ENCODE results near the gene EVL.
"Not testable (repeated sequence)": the region's sequence is repeated elsewhere in the genome, so short reads cannot be mapped to it uniquely, and the experiment has no call there.

EVL gene

DNA sequence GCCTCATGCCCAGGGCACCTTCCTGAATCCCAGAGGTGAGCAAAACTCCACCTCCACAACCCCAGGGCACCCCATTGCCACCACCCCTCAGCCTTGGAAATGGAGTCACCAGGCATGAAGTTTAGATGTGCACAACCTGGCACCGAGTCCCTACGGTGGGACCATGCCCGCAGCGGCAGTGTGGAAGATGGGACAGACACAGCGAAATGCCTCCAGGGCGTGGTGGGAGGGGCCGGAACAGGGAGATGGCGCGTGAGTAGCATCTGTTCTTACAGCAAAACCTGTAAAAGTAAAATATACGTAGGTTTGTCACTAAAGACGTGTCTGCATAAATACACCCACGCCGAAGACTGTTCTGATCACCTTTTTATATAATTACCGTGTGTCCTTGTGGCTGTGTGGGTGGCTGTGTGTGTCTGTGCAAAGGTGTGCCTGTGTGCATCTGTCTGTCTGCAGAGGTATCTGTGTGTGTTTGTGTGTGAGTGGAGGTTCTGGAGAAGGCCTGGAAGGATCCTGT is 111.6 kb downstream of the EVL start:
- no peak for DNase-seq

DNA sequence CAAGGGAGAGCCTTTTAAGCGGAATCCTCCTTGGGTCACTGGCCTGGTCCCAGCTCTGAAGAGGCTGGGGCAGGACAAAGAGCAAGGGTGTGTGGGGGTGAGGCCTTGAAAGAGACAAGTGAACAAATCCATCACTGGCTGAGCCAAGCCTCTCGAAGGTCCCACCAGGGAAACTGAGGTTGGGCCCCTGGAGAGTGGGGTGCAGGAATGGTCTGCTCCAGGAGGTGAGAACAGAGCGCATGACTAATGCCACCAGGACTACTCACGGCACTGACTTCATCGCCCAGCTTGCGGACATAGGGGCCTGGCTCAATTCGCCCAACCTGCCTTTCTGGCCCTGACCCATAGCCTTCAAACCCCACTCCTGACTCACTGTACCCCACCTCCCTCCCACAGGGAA is 113.5 kb downstream of the EVL start:
- DNase-seq: no peak

- DNase-seq: not testable (repeated sequence)
Measured at GRCh38 chr14:100180671-100181070, 115.4 kb downstream of the EVL start.

GRCh38 chr14:100181876-100182551 is 116.8 kb downstream of the EVL start:
- DNase-seq: not testable (repeated sequence)

DNA sequence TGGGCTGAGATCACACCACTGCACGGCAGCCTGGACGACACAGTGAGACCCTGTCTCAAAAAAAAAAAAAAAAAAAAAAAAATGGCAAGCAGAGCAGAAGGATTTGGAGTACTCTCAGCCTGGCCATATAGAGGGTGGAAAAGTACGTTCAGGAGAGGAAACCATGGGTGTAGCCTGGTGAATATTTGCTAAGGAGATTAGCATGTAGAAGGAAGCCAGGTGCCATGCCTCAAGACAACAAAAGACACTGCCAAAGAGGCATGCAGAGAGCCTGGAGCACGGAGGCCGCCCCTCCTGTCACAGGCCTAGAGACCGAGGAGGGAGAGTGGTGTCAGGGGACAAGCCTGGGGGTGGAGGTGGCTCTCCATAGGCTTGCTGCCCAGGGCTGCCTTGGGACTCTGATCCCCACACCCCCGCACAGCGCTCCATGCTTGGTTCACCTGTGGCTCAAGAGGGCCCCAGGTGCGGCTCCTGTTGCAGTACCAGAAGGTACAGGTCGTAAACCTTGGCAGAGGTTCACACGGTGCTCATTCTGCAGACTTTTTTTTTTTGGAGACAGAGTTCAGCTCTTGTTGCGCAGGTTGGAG is 122.1 kb downstream of the EVL start:
- DNase-seq: no peak

- no peak for DNase-seq
Measured at GRCh38 chr14:100188392-100189030, 123.3 kb downstream of the EVL start.

DNA sequence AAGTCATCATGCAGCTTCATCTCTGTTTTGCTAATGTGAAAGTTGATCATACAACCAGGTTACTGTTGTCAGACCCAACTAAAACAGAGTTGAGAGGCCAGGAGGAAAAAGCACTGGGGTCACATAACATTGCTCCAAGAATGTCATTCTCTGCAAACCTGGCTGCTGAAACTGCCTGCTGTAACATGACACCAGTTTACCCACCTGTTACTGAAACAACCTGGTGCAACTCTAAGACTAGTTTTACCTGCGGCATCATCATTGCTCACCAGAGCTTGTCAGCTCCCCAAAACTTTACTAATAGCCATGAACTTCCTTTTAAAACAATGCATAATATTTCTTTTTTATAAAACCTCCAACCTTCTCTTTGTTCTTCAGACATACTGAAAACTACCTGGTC is 124.9 kb downstream of the EVL start:
- no peak for DNase-seq

DNA sequence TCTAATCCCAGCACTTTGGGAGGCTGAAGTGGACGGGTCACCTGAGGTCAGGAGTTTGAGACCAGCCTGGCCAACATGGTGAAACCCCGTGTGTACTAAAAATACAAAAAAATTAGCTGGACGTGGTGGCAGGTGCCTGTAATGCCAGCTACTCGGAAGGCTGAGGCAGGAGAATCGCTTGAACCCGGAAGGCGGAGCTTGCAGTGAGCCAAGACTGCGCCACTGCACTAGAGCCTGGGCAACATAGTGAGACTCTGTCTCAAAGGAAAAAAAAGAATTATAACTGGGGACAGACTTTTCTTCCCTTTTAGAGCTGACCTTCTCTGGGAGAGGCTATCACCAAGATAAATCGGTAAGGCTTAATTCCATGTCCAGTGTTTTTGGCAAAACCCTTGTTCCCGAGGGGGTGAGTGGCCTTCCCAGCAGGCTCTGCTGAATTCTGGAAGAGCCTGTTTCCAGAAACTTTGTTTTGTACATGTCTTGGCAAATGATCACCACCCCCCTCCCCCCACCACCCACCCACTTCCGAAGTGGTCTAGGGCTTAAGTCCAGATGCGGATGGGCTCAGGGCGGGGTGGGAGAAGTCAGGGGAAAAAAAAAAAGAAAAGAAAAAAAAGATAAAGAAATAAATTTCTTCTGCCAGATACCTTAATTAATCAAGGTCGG is 126.5 kb downstream of the EVL start:
- no peak for DNase-seq

DNA sequence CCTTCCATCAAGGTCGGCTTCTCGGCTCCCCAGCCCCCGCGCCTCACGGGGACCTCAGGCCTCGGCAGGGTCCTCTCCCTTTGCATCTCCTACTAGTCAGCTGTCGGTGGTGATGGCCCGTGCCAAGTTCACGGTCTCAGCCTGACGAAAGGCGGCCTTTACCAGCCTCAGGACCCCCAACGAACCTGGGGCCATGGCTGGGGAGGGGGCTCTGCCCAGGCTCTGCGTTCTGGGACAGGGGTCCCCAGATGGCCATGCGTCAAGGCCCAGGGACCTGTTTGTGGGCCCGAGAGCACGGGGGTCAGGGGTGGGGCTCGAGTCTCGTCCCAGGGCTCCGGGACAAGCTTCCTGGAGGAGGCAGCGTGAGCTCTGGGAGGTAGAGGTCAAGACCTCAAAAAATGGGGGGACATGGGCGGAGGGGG is 127.0 kb downstream of the EVL start:
- DNase-seq: peak; percentile 3

DNA sequence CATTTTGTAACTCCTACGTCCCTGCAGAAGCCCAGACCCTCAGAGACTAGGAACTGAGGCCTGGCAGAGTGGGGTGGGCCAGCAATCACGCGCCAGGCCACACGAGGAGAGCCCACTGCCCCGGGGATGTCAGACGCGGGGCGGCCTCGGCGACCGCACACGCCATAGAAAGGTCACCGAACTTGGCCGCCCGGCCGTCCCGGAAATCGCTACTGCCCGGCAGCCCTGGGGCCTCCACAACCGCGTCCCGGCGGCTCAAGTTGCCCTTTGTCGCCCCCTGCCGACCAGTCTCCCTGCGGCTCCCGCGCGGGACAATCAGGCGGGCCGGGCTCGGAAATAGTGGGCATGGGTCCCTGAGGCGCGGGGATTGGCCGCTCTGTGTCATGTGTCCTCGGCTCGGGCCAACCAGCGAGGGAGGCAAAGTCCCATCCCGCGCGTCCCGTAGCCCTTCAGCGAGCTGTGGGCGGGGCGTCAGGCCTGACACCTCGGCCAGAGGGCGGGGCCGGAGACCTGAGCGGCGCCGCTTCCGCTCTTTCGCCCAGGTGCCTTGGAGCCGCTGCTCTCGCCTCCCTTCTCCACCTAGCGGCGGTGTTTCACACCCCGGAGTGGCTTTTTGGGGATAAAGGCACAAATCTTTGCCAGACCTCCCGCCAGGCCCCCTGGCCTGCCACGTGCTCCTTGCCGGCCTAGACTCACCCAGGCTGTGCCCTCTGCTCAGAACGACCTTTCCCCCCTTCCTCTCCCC is 127.6 kb downstream of the EVL start:
- DNase-seq: peak; percentile 100
